HepG2 (cell line): Measurements from ENCODE around the gene EEF1A2. TPM values are rescaled to one million over a fixed set of nuclear protein-coding genes. Genes with fewer than 3 reads are reported as not detected.
A peak's percentile ranks its signal among the peaks of the same experiment; 100 is the strongest.

Source experiments
- AHDC1 ChIP-seq: sonication (generic); formaldehyde crosslinking; IDR thresholded peaks from 2 replicates; pipeline ENCODE4 v1.5.1; 2020; ENCODE audit warnings: mild to moderate bottlenecking, missing genetic modification reagents, borderline replicate concordance
- BCLAF1 ChIP-seq: fragments of 450-650 bp; IDR thresholded peaks from 2 replicates; pipeline ENCODE4 v1.6.1; 2017; ENCODE audit warnings: mild to moderate bottlenecking
- CHCHD3 ChIP-seq: sonication (generic); formaldehyde crosslinking; IDR thresholded peaks from 2 replicates; pipeline ENCODE4 v1.8.0; 2022; ENCODE audit warnings: mild to moderate bottlenecking, missing genetic modification reagents, moderate library complexity
- MTF2 ChIP-seq: sonication (generic); formaldehyde crosslinking; IDR thresholded peaks from 2 replicates; pipeline ENCODE4 v1.5.0; 2020; ENCODE audit warnings: missing genetic modification reagents, borderline replicate concordance
- NRL ChIP-seq: sonication (generic); formaldehyde crosslinking; IDR thresholded peaks from 2 replicates; pipeline ENCODE4 v1.5.0; 2020; ENCODE audit warnings: missing genetic modification reagents, mild to moderate bottlenecking, moderate library complexity, borderline replicate concordance
- SMC3 ChIP-seq: IDR thresholded peaks from 2 replicates; pipeline ENCODE4 v1.6.1; 2011; ENCODE audit warnings: low read length, improper control_type of control experiment
- ZBTB39 ChIP-seq: sonication (generic); formaldehyde crosslinking; IDR thresholded peaks from 2 replicates; pipeline ENCODE4 v1.5.0; 2020; ENCODE audit warnings: missing genetic modification reagents
- ZFP41 ChIP-seq: sonication (generic); formaldehyde crosslinking; IDR thresholded peaks from 2 replicates; pipeline ENCODE4 v1.4.0; 2020; ENCODE audit warnings: mild to moderate bottlenecking, missing genetic modification reagents, borderline replicate concordance
- ZNF280B ChIP-seq: sonication (generic); formaldehyde crosslinking; IDR thresholded peaks from 2 replicates; pipeline ENCODE4 v1.5.0; 2020; ENCODE audit warnings: missing genetic modification reagents, mild to moderate bottlenecking, borderline replicate concordance
- ZNF710 ChIP-seq: sonication (generic); formaldehyde crosslinking; IDR thresholded peaks from 2 replicates; pipeline ENCODE4 v1.5.0; 2020; ENCODE audit warnings: mild to moderate bottlenecking, missing genetic modification reagents, borderline replicate concordance
- ZNF740 ChIP-seq: sonication (generic); formaldehyde crosslinking; IDR thresholded peaks from 2 replicates; pipeline ENCODE4 v1.4.0; 2020; ENCODE audit warnings: missing genetic modification reagents
- polyA plus RNA-seq, 8 experiments: library from polyadenylated mRNA; depleted of rRNA in 3 of 8; stranded (reverse) in 7 of 8; unstranded in 1 of 8; fragments of >200 nt; fragmentation: Illumina TruSeq in 4 of 8; extraction: Trizol in 4 of 8; gene quantifications; 2 replicates each; pipeline versions ENCODE4 v1.2.1 to v1.2.3, GENCODE V29; 2011 to 2016; ENCODE audit warnings: low read depth in 4 of 8, missing spikeins in 1 of 8, mixed read lengths in 1 of 8; ENCODE audit not compliant: insufficient read depth in 1 of 8
- total RNA-seq, 5 experiments: library from RNA; depleted of rRNA; stranded (reverse); fragments of >200 nt; fragmentation: Illumina TruSeq; extraction: Trizol; gene quantifications; 2 replicates each; pipeline ENCODE4 v1.2.3, GENCODE V29; 2016; ENCODE audit warnings: low read depth in 1 of 5

The EEF1A2 gene
- total and polyA plus RNA-seq, 2 of the 13 experiments (the other 11 are each of a cell fraction or from before 2014, with no cell fraction given): 0.44 to 0.87 TPM

- no peak for TF ChIP-seq AHDC1
- TF ChIP-seq ZNF280B (CRISPR knock-in tag): peak; percentile 21; the same call in 1 of the 2 replicates
- TF ChIP-seq MTF2 (CRISPR knock-in tag): peak; percentile 87; the same call in 1 of the 2 replicates
- no peak for TF ChIP-seq SMC3
- TF ChIP-seq ZNF710 (CRISPR knock-in tag): no peak
- TF ChIP-seq BCLAF1: no peak
- peak; percentile 74 for TF ChIP-seq NRL (CRISPR knock-in tag)
- TF ChIP-seq CHCHD3 (CRISPR knock-in tag): peak; percentile 89
- TF ChIP-seq ZFP41 (CRISPR knock-in tag): no peak
- TF ChIP-seq ZNF740 (CRISPR knock-in tag): no peak
- TF ChIP-seq ZBTB39 (CRISPR knock-in tag): peak; percentile 57; the same call in 1 of the 2 replicates
These were observed 36.2 kb upstream of the EEF1A2 start (continued) for GRCh38 chr20:63534831-63535651.
